Heart right ventricle (tissue), 16 donors: ENCODE data around the gene RGS7. TPM values are rescaled to one million over a fixed set of nuclear protein-coding genes. Genes with fewer than 3 reads are reported as not detected.
"Not testable (repeated sequence)": the region's sequence is repeated elsewhere in the genome, so short reads cannot be mapped to it uniquely, and the experiment has no call there.

ENCODE experiments used
- ATAC-seq, 8 donors: fragments of 200-7000 bp; cut with Tn5 transposase; one replicate each; pipeline ENCODE4 v1.9.1; 2020; ENCODE audit warnings: mild to moderate bottlenecking in 8 of 8, moderate library complexity in 8 of 8, moderate number of reproducible peaks in 1 of 8
- DNase-seq, 2 donors: peaks; one replicate each; pipeline ENCODE4 v3.0.0-alpha.2; 2020
- H3K27ac ChIP-seq, 10 donors: fragments of 200-600 bp; sonication (generic) in 2 of 10; one replicate each; pipeline versions ENCODE4 v1.5.0 to v1.8.0; 2020 to 2022; ENCODE audit warnings: mild to moderate bottlenecking in 3 of 10
- H3K27me3 ChIP-seq, 7 donors: fragments of 200-600 bp; one replicate each; pipeline ENCODE4 v1.8.0; 2021 to 2022; ENCODE audit warnings: mild to moderate bottlenecking in 2 of 7
- H3K36me3 ChIP-seq, 9 donors: fragments of 200-600 bp; sonication (generic) in 1 of 9; one replicate each; pipeline versions ENCODE4 v1.5.0 to v1.8.0; 2020 to 2022; ENCODE audit warnings: mild to moderate bottlenecking in 2 of 9
- H3K4me1 ChIP-seq, 9 donors: fragments of 200-600 bp; sonication (generic) in 1 of 9; one replicate each; pipeline versions ENCODE4 v1.5.0 to v1.8.0; 2020 to 2022; ENCODE audit warnings: mild to moderate bottlenecking in 4 of 9
- H3K4me3 ChIP-seq, 10 donors: fragments of 200-600 bp; sonication (generic) in 2 of 10; one replicate each; pipeline versions ENCODE4 v1.5.0 to v1.8.0; 2020 to 2022; ENCODE audit warnings: mild to moderate bottlenecking in 7 of 10, moderate library complexity in 2 of 10
- H3K9me3 ChIP-seq, 11 donors: fragments of 200-600 bp in 10 of 11; sonication (generic) in 2 of 11; one replicate each; pipeline versions ENCODE4 v1.5.0 to v1.8.0; 2013 to 2022; ENCODE audit warnings: mild to moderate bottlenecking in 2 of 11, control low read depth in 1 of 11, moderate library complexity in 1 of 11
- CTCF ChIP-seq, 9 donors: fragments of 200-600 bp; sonication (generic) in 2 of 9; IDR thresholded peaks; one replicate each; pipeline versions ENCODE4 v1.5.0 to v1.8.0; 2021 to 2022; ENCODE audit warnings: antibody characterized with exemption in 9 of 9, mild to moderate bottlenecking in 5 of 9, moderate library complexity in 1 of 9
- WGBS, 2 donors: extraction: QIAGEN DNeasy Blood & Tissue Kit; methylation state at CpG; one replicate each; pipeline ENCODE4 v1.1.7; 2013; ENCODE audit warnings: inconsistent platforms in 1 of 2; 5-methylcytosine and 5-hydroxymethylcytosine counted together
- intact Hi-C, 10 donors: fragments of 100-400 bp; cut with DNase I; formaldehyde crosslinking; loops; one replicate each; pipeline versions ENCODE4 v1.11.1 to v1.14.2; 2022
- polyA plus RNA-seq, 2 donors: library from polyadenylated mRNA; stranded (reverse); fragments of 200-250 nt; gene quantifications; one replicate each; pipeline ENCODE4 v1.2.3, GENCODE V29; 2013
- total RNA-seq, 10 donors: library from RNA; stranded (reverse); fragmentation: NEBNext Ultra II Directional in 3 of 10; extraction: Animal tissue kit (Norgen Biotek cat#: 25700) in 3 of 10; gene quantifications; one replicate each; pipeline versions ENCODE4 v1.2.1 to v1.2.4, GENCODE V29; 2021 to 2023
- donor health status: Arrhythmogenic right ventricular cardiomyopathy.
- donor health status: ischemic (EF 13 %, LVEDD 7.1; RV severe dilation, severe dysfunction).
- donor health status: healthy with polysubstance abuse.
- donor health status: DM: no; HTN: yes; CAD: no.
- donor health status: DM: no; HTN: no; CAD: no.
- donor health status: ischemic (EF 25% LVEDD 6.9; RV normal size, moderate dysfunction).
- donor health status: ischemic (EF 25% LVEDD 5.7; RV mildly dilated, moderate dysfunction).
- donor health status: healthy.
- donor health status: DM: yes; HTN: yes; CAD: no.
- donor health status: Ischemic cardiomyopathy.
- donor health status: ischemic (EF 35%, LVEDD 5.7; RV mildly dilated, moderate dysfunction).
- donor health status: nonischemic (EF 11% LVEDD 7.7; RV severe dilation, severe dysfunction).
- donor health status: DM: yes; HTN: yes; CAD: no.
- donor health status: PGD.
- donor health status: ischemic (EF 29% LVEDD 5.4; RV normal size, mild dysfunction).
- donor health status: nonischemic (EF 23%, LVEDD 6.1; RV moderate dilation, normal function).

The RGS7 gene
- total and polyA plus RNA-seq, 12 donors, result not detected

GRCh38 chr1:240883490-240883889 lies 473.5 kb downstream of the RGS7 start:
- no peak for TF ChIP-seq CTCF (IDR thresholded peaks at IDR 0.05)
- Histone ChIP-seq H3K9me3 (peaks cover 0 to 34% (median 0%) of the 10 kb centered on the region in 11 donors), H3K27ac (no peak overlapping the region), H3K36me3 (no peaks in the 10 kb centered on the region), H3K4me1 (no peaks in the 10 kb centered on the region), H3K4me3 (no peak overlapping the region), H3K27me3 (no peaks in the 10 kb centered on the region)
- intact Hi-C loops, result no loop called here
- ATAC-seq (no peak), DNase-seq (no peak)
- WGBS, 2 donors, result 94 to 96% methylated on average over 3 of the region's 3 CpGs

- WGBS, 2 donors, result 87 to 91% methylated on average over 6 of the region's 6 CpGs
- intact Hi-C loops, H3K36me3 ChIP-seq, H3K4me1 ChIP-seq, H3K4me3 ChIP-seq, H3K27me3 ChIP-seq, H3K27ac ChIP-seq, ATAC-seq, DNase-seq: not testable (repeated sequence)
- peaks cover 0 to 34% (median 0%) of the 10 kb centered on the region in 11 donors for H3K9me3 ChIP-seq
These were observed 474.2 kb downstream of the RGS7 start for GRCh38 chr1:240882656-240883308.

GRCh38 chr1:240878631-240879030 lies 478.4 kb downstream of the RGS7 start:
- Histone ChIP-seq H3K4me3 (no peak overlapping the region), H3K4me1 (no peaks in the 10 kb centered on the region), H3K27ac (no peak overlapping the region), H3K36me3 (no peaks in the 10 kb centered on the region), H3K27me3 (no peaks in the 10 kb centered on the region), H3K9me3 (peaks cover 0 to 36% (median 0%) of the 10 kb centered on the region in 11 donors)
- DNase-seq, result no peak
- no peak for TF ChIP-seq CTCF (IDR thresholded peaks at IDR 0.05)
- ATAC-seq, result no peak
- intact Hi-C loops, result no loop called here
- WGBS, 2 donors, result 79 to 90% methylated on average over 1 of the region's 1 CpG

- Histone ChIP-seq H3K27ac (no peak overlapping the region), H3K36me3 (no peaks in the 10 kb centered on the region), H3K27me3 (no peaks in the 10 kb centered on the region), H3K4me1 (no peaks in the 10 kb centered on the region), H3K9me3 (peaks cover 0 to 32% (median 0%) of the 10 kb centered on the region in 11 donors), H3K4me3 (no peak overlapping the region)
- WGBS, 2 donors, result 100% methylated on average over 1 of the region's 1 CpG
- DNase-seq, result no peak
- intact Hi-C loops, result no loop called here
- ATAC-seq, result no peak
- no peak for TF ChIP-seq CTCF (IDR thresholded peaks at IDR 0.05)
These were observed 479.4 kb downstream of the RGS7 start for GRCh38 chr1:240877605-240878004.

- DNase-seq, result no peak
These were observed 480.9 kb downstream of the RGS7 start for GRCh38 chr1:240876071-240876470.

More at GRCh38 chr1:240876071-240876470, 480.9 kb downstream of the RGS7 start:
- Histone ChIP-seq H3K27ac (no peak overlapping the region), H3K9me3 (peaks cover 0 to 25% (median 0%) of the 10 kb centered on the region in 11 donors), H3K4me3 (no peak overlapping the region), H3K4me1 (no peaks in the 10 kb centered on the region), H3K36me3 (no peaks in the 10 kb centered on the region), H3K27me3 (no peaks in the 10 kb centered on the region)
- 35 to 36% methylated on average over 4 of the region's 4 CpGs for WGBS, 2 donors
- intact Hi-C loops, result no loop called here
- no peak for TF ChIP-seq CTCF (IDR thresholded peaks at IDR 0.05)
- ATAC-seq, result no peak
